ENCODE data around the gene PROM1. TPM values are rescaled to one million over a fixed set of nuclear protein-coding genes. Genes with fewer than 3 reads are reported as not detected.

The PROM1 gene
- total RNA-seq, 1 experiment from 2014 or later = 65.1 TPM

- TF ChIP-seq ATF6 (CRISPR knock-in tag; IDR thresholded peaks at IDR 0.05) (no peak), PRDM15 (CRISPR knock-in tag; IDR thresholded peaks at IDR 0.05) (no peak), E2F5 (CRISPR knock-in tag; IDR thresholded peaks at IDR 0.05) (no peak), ATF3 (CRISPR knock-in tag; conservative IDR thresholded peaks at IDR 0.05) (no peak)
Measured at GRCh38 chr4:16125571-16126445, 42.0 kb upstream of the PROM1 start (continued).

GRCh38 chr4:16124232-16124631, 40.4 kb upstream of the PROM1 start:
- H3K36me3 Mint-ChIP-seq = no peaks in the 10 kb centered on the region
- ChIA-PET CTCF (no interaction called here), POLR2A (no interaction called here)
- H3K9me3 Mint-ChIP-seq = no peaks in the 10 kb centered on the region
- H3K4me1 Mint-ChIP-seq = no peaks in the 10 kb centered on the region
- H3K27ac Mint-ChIP-seq = no peak overlapping the region
- TF ChIP-seq PREB (CRISPR knock-in tag; IDR thresholded peaks at IDR 0.05; ENCODE audit: borderline replicate concordance) (no peak), ERG (CRISPR knock-in tag; IDR thresholded peaks at IDR 0.05) (no peak)
- ATAC-seq = no peak
- H3K27me3 Mint-ChIP-seq (ENCODE audit: low read depth) = no peaks in the 10 kb centered on the region
- H3K4me3 Mint-ChIP-seq = no peak overlapping the region
- DNase-seq (ENCODE audit: low spot score) = no peak

GRCh38 chr4:16123356-16124084, 39.7 kb upstream of the PROM1 start:
- DNase-seq (ENCODE audit: low spot score) (no peak), ATAC-seq (no peak)
- no peak for TF ChIP-seq RELA (CRISPR knock-in tag; IDR thresholded peaks at IDR 0.05; ENCODE audit: borderline replicate concordance)
- TF ChIP-seq FOXJ3 (CRISPR knock-in tag; IDR thresholded peaks at IDR 0.05; ENCODE audit: borderline replicate concordance) = no peak
- no peak for TF ChIP-seq TEAD1 (CRISPR knock-in tag; IDR thresholded peaks at IDR 0.05)
- no peak for TF ChIP-seq ZSCAN18 (CRISPR knock-in tag; IDR thresholded peaks at IDR 0.05)
- POLR2A ChIA-PET = no interaction called here
- H3K36me3 Mint-ChIP-seq = no peaks in the 10 kb centered on the region
- CTCF ChIA-PET = no interaction called here
- H3K9me3 Mint-ChIP-seq = no peaks in the 10 kb centered on the region
- H3K27me3 Mint-ChIP-seq (ENCODE audit: low read depth) = no peaks in the 10 kb centered on the region
- no peak overlapping the region for H3K4me3 Mint-ChIP-seq
- H3K27ac Mint-ChIP-seq = no peak overlapping the region
- H3K4me1 Mint-ChIP-seq = no peaks in the 10 kb centered on the region
